Right lobe of liver (tissue), 6 donors: ENCODE data around the gene RPS19. TPM values are rescaled to one million over a fixed set of nuclear protein-coding genes. Genes with fewer than 3 reads are reported as not detected.
A peak's percentile ranks its signal among the peaks of the same experiment; 100 is the strongest.

Experiments
- ATAC-seq, 4 donors: fragments of 200-7000 bp; cut with Tn5 transposase; one replicate each; pipeline ENCODE4 v1.9.1; 2020; ENCODE audit warnings: mild to moderate bottlenecking in 4 of 4, moderate library complexity in 4 of 4
- DNase-seq, 3 donors: peaks; one replicate each; pipeline ENCODE4 v3.0.0-alpha.2; 2020
- H3K27ac ChIP-seq, 3 donors: fragments of 200-600 bp; one replicate each; pipeline ENCODE4 v1.8.0; 2022
- H3K27me3 ChIP-seq, 2 donors: fragments of 200-600 bp; one replicate each; pipeline ENCODE4 v1.8.0; 2022
- H3K36me3 ChIP-seq, 4 donors: fragments of 200-600 bp; sonication (generic) in 1 of 4; one replicate each; pipeline versions ENCODE4 v1.5.1 to v1.8.0; 2017 to 2022; ENCODE audit warnings: control low read depth in 1 of 4
- H3K4me1 ChIP-seq, 4 donors: fragments of 200-600 bp; sonication (generic) in 1 of 4; one replicate each; pipeline versions ENCODE4 v1.5.1 to v1.8.0; 2017 to 2022; ENCODE audit warnings: control low read depth in 1 of 4
- H3K4me3 ChIP-seq, 3 donors: fragments of 200-600 bp; one replicate each; pipeline ENCODE4 v1.8.0; 2022
- H3K9me3 ChIP-seq, 4 donors: fragments of 200-600 bp; sonication (generic) in 1 of 4; one replicate each; pipeline versions ENCODE4 v1.5.1 to v1.8.0; 2017 to 2022; ENCODE audit warnings: control low read depth in 1 of 4
- POLR2A ChIP-seq: fragments of 450-650 bp; IDR thresholded peaks from one replicate; pipeline ENCODE4 v1.6.1; 2017; ENCODE audit warnings: antibody characterized with exemption, mild to moderate bottlenecking
- WGBS: methylation state at CpG from one replicate; pipeline ENCODE4 v1.1.6; 2018; ENCODE audit warnings: low coverage, low lambda C conversion rate; ENCODE audit not compliant: insufficient coverage; ENCODE audit errors: missing lambda C conversion rate; 5-methylcytosine and 5-hydroxymethylcytosine counted together
- intact Hi-C, 2 donors: fragments of 100-400 bp; cut with DNase I; formaldehyde crosslinking; loops; one replicate each; pipeline versions ENCODE4 v1.11.2 to v1.14.1; 2022
- total RNA-seq, 6 experiments: library from RNA; depleted of rRNA in 2 of 6; stranded (reverse); fragments of >200 nt in 2 of 6; fragmentation: NEBNext Ultra II Directional in 3 of 6; extraction: Animal tissue kit (Norgen Biotek cat#: 25700) in 3 of 6; gene quantifications; one replicate each; pipeline versions ENCODE4 v1.1.0 to v1.2.4, GENCODE V29; 2016 to 2023
- TF ChIP-seq, protein P1 (sequence below), 4 donors: fragments of 200-600 bp in 3 of 4; fragments of 450-650 bp in 1 of 4; IDR thresholded peaks; one replicate each; pipeline versions ENCODE4 v1.5.1 to v1.8.0; 2016 to 2022; ENCODE audit warnings: antibody characterized with exemption in 4 of 4, mild to moderate bottlenecking in 2 of 4
- donor health status: DM: no; HTN: yes; CAD: no.
- donor health status: DM: no; HTN: no; CAD: no.
- donor health status: DM: no; HTN: no; CAD: no.
- donor health status: DM: no; HTN: yes; CAD: no.
- donor health status: DM: no; HTN: yes; CAD: no.

The RPS19 gene
- total RNA-seq, 6 experiments from 2014 or later: 347 to 556 (median 499) TPM

- DNase-seq (peak in 1 of 3 donors; percentile 44), ATAC-seq (no peak)
- no peak overlapping the region for H3K27ac ChIP-seq
Measured at GRCh38 chr19:41895745-41896580, 35.9 kb downstream of the RPS19 start.

GRCh38 chr19:41896581-41896942, 36.5 kb downstream of the RPS19 start:
- no peaks in the 10 kb centered on the region for H3K9me3 ChIP-seq
- WGBS: 89% methylated on average over 1 of the region's 1 CpG
- no peaks in the 10 kb centered on the region for H3K27me3 ChIP-seq
- ATAC-seq: no peak
- no peak for DNase-seq
- H3K36me3 ChIP-seq: peaks cover 0 to 44% (median 31%) of the 10 kb centered on the region in 4 donors
- H3K4me1 ChIP-seq: no peaks in the 10 kb centered on the region
- TF ChIP-seq POLR2A: no peak
- TF ChIP-seq, protein P1, sequence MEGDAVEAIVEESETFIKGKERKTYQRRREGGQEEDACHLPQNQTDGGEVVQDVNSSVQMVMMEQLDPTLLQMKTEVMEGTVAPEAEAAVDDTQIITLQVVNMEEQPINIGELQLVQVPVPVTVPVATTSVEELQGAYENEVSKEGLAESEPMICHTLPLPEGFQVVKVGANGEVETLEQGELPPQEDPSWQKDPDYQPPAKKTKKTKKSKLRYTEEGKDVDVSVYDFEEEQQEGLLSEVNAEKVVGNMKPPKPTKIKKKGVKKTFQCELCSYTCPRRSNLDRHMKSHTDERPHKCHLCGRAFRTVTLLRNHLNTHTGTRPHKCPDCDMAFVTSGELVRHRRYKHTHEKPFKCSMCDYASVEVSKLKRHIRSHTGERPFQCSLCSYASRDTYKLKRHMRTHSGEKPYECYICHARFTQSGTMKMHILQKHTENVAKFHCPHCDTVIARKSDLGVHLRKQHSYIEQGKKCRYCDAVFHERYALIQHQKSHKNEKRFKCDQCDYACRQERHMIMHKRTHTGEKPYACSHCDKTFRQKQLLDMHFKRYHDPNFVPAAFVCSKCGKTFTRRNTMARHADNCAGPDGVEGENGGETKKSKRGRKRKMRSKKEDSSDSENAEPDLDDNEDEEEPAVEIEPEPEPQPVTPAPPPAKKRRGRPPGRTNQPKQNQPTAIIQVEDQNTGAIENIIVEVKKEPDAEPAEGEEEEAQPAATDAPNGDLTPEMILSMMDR (IDR thresholded peaks at IDR 0.05): no peak
- no peak overlapping the region for H3K4me3 ChIP-seq
- intact Hi-C loops: no loop called here
- no peak overlapping the region for H3K27ac ChIP-seq

More at GRCh38 chr19:41895745-41896580, 35.9 kb downstream of the RPS19 start:
- TF ChIP-seq POLR2A: no peak
- TF ChIP-seq, protein P1 (IDR thresholded peaks at IDR 0.05): no peak
- Histone ChIP-seq H3K9me3 (no peaks in the 10 kb centered on the region), H3K36me3 (peaks cover 0 to 41% (median 27%) of the 10 kb centered on the region in 4 donors), H3K27me3 (no peaks in the 10 kb centered on the region), H3K4me3 (no peak overlapping the region), H3K4me1 (no peaks in the 10 kb centered on the region)
- intact Hi-C loops: no loop called here
- WGBS: 84% methylated on average over 4 of the region's 19 CpGs

GRCh38 chr19:41897181-41897580, 37.1 kb downstream of the RPS19 start:
- Histone ChIP-seq H3K9me3 (no peaks in the 10 kb centered on the region), H3K27ac (no peak overlapping the region), H3K4me1 (no peaks in the 10 kb centered on the region), H3K36me3 (peaks cover 0 to 50% (median 36%) of the 10 kb centered on the region in 4 donors), H3K4me3 (no peak overlapping the region), H3K27me3 (no peaks in the 10 kb centered on the region)
- WGBS: no CpG with 5 or more reads among the region's 3 CpGs
- ATAC-seq (peak in 1 of 4 donors; percentile 5), DNase-seq (no peak)
- intact Hi-C loops: no loop called here
- no peak for TF ChIP-seq POLR2A
- TF ChIP-seq, protein P1 (IDR thresholded peaks at IDR 0.05): no peak

DNA sequence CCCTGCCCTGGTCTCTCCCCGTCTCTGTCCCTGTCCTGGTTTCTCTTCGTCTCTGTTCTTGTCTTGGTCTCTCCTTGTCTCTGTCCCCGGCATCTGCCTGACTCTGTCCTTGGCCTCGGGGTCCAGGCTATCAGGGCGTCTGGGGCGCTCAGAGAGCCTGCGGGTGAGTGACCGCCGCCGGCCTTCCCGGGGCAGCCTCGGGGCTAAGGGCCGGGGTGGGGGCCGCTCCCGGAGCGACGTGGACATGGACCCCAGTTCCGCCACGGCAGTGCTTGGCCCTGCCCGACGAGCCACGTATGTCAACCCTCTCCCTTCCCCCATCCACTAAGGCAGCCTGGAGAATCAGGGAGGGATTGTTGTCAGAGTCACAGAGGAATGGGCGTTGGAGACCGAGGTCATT, 37.8 kb downstream of the RPS19 start:
- Histone ChIP-seq H3K9me3 (no peaks in the 10 kb centered on the region), H3K27me3 (no peaks in the 10 kb centered on the region), H3K4me1 (no peaks in the 10 kb centered on the region), H3K27ac (no peak overlapping the region), H3K4me3 (no peak overlapping the region), H3K36me3 (peaks cover 0 to 56% (median 37%) of the 10 kb centered on the region in 4 donors)
- DNase-seq (no peak), ATAC-seq (no peak)
- 87% methylated on average over 12 of the region's 24 CpGs for WGBS
- TF ChIP-seq POLR2A: no peak
- TF ChIP-seq, protein P1 (IDR thresholded peaks at IDR 0.05): no peak
- intact Hi-C loops: no loop called here
